SK-N-SH (cell line): ENCODE results near the gene GSG1. TPM values are rescaled to one million over a fixed set of nuclear protein-coding genes. Genes with fewer than 3 reads are reported as not detected.

Experiments used
- CTCF ChIA-PET: fragments of 300-600, 350-600 bp; formaldehyde crosslinking; extraction: SDS; loops from one replicate; lab custom pipeline; 2021; lab: Yijun Ruan, JAX
- POLR2A ChIA-PET: fragments of 350-600 bp; sonication (Branson Sonifier 250); formaldehyde crosslinking; extraction: SDS; loops from one replicate; lab custom pipeline; 2020; ENCODE audit warnings: antibody characterized with exemption, inconsistent platforms; lab: Yijun Ruan, JAX
- DNase-seq: peaks from one replicate; pipeline ENCODE4 v3.0.0; 2012
- H2AFZ ChIP-seq: fragments of 200-600 bp; sonication (generic); 2 replicates; pipeline ENCODE4 v1.8.1; 2016; ENCODE audit warnings: antibody characterized with exemption, mild to moderate bottlenecking, low read depth
- H3F3A ChIP-seq: fragments of 200-600 bp; sonication (generic); replicated peaks from 2 replicates; pipeline ENCODE3; 2016; ENCODE audit warnings: antibody characterized with exemption, mild to moderate bottlenecking; ENCODE audit not compliant: insufficient read depth
- H3K27ac ChIP-seq, 2 experiments: fragments of 200-500 bp in 1 of 2; fragments of 200-600 bp in 1 of 2; sonication (Bioruptor generic) in 1 of 2; sonication (generic), shearing (Covaris generic) in 1 of 2; 2 replicates each; pipeline versions ENCODE4 v1.5.1 to v1.6.1; 2014 to 2016; ENCODE audit warnings: low read depth in 2 of 2, inconsistent platforms in 1 of 2, low read length in 1 of 2, mild to moderate bottlenecking in 1 of 2, mixed read lengths in 1 of 2
- H3K27me3 ChIP-seq: fragments of 200-600 bp; sonication (generic), shearing (Covaris generic); 2 replicates; pipeline ENCODE4 v1.6.1; 2016; ENCODE audit warnings: mixed run types; ENCODE audit not compliant: insufficient read depth
- H3K36me3 ChIP-seq, 2 experiments: fragments of 200-500 bp in 1 of 2; fragments of 200-600 bp in 1 of 2; sonication (Bioruptor generic) in 1 of 2; sonication (generic) in 1 of 2; replicated peaks in 1 of 2; 2 replicates each; pipeline versions ENCODE3 to v1.5.1; 2014 to 2016; ENCODE audit warnings: low read length in 1 of 2, mild to moderate bottlenecking in 1 of 2; ENCODE audit not compliant: insufficient read depth in 2 of 2, control insufficient read depth in 1 of 2
- H3K4me1 ChIP-seq, 2 experiments: fragments of 200-500 bp in 1 of 2; fragments of 200-600 bp in 1 of 2; sonication (Bioruptor generic) in 1 of 2; sonication (generic), shearing (Covaris generic) in 1 of 2; 2 replicates each; pipeline versions ENCODE4 v1.5.1 to v1.6.1; 2014 to 2016; ENCODE audit warnings: low read depth in 1 of 2, low read length in 1 of 2, mixed run types in 1 of 2; ENCODE audit not compliant: insufficient read depth in 2 of 2, control insufficient read depth in 1 of 2
- H3K4me2 ChIP-seq: fragments of 200-600 bp; sonication (generic), shearing (Covaris generic); 2 replicates; pipeline ENCODE4 v1.6.1; 2017; ENCODE audit warnings: mixed run types
- H3K4me3 ChIP-seq, 2 experiments: fragments of 200-500 bp in 1 of 2; fragments of 200-600 bp in 1 of 2; sonication (Bioruptor generic) in 1 of 2; sonication (generic), shearing (Covaris generic) in 1 of 2; 2 replicates each; pipeline versions ENCODE4 v1.5.1 to v1.8.1; 2014 to 2016; ENCODE audit warnings: low read depth in 2 of 2, inconsistent platforms in 1 of 2, low read length in 1 of 2, mild to moderate bottlenecking in 1 of 2, mixed read lengths in 1 of 2, moderate library complexity in 1 of 2
- H3K79me2 ChIP-seq: fragments of 200-600 bp; sonication (generic); 2 replicates; pipeline ENCODE4 v1.8.1; 2017; ENCODE audit warnings: mild to moderate bottlenecking; ENCODE audit not compliant: insufficient read depth
- H3K9ac ChIP-seq: fragments of 200-600 bp; sonication (generic); 2 replicates; pipeline ENCODE4 v1.6.1; 2017; ENCODE audit warnings: mixed run types
- H3K9me2 ChIP-seq: fragments of 200-600 bp; sonication (generic); 2 replicates; pipeline ENCODE4 v1.6.1; 2017; ENCODE audit warnings: mixed run types
- H3K9me3 ChIP-seq: fragments of 200-600 bp; sonication (generic); 2 replicates; pipeline ENCODE4 v1.6.1; 2017; ENCODE audit warnings: mixed run types, mild to moderate bottlenecking, moderate library complexity
- H4K20me1 ChIP-seq: fragments of 200-600 bp; sonication (generic); 2 replicates; pipeline ENCODE4 v1.6.1; 2017; ENCODE audit warnings: mild to moderate bottlenecking, mixed run types; ENCODE audit not compliant: insufficient read depth
- CTCF ChIP-seq: fragments of 200-600 bp; sonication (generic); IDR thresholded peaks from 2 replicates; pipeline ENCODE4 v1.6.1; 2017; ENCODE audit warnings: antibody characterized with exemption, mild to moderate bottlenecking, moderate library complexity
- ELF1 ChIP-seq: IDR thresholded peaks from 2 replicates; pipeline ENCODE4 v1.4.0; 2012
- EP300 ChIP-seq, 2 experiments: IDR thresholded peaks; 2 replicates each; pipeline versions ENCODE4 v1.4.0 to v1.6.1; 2012; ENCODE audit warnings: borderline replicate concordance in 1 of 2, low read depth in 1 of 2, low read length in 1 of 2
- EZH2phosphoT487 ChIP-seq: fragments of 200-600 bp; sonication (generic); IDR thresholded peaks from 2 replicates; pipeline ENCODE4 v1.6.1; 2017; ENCODE audit warnings: low read depth, mixed run types, mild to moderate bottlenecking, antibody characterized with exemption, moderate library complexity, borderline replicate concordance
- FOXJ3 ChIP-seq: sonication (generic); formaldehyde crosslinking; IDR thresholded peaks from 2 replicates; pipeline ENCODE4 v1.5.1; 2020; ENCODE audit warnings: mild to moderate bottlenecking, missing genetic modification reagents
- GABPA ChIP-seq: IDR thresholded peaks from 2 replicates; pipeline ENCODE4 v1.4.0; 2012; ENCODE audit warnings: low read depth, mild to moderate bottlenecking
- JUND ChIP-seq: IDR thresholded peaks from 2 replicates; pipeline ENCODE4 v1.4.0; 2012
- MEF2A ChIP-seq: IDR thresholded peaks from 2 replicates; pipeline ENCODE4 v1.4.0; 2012; ENCODE audit warnings: low read depth, borderline replicate concordance
- NFIC ChIP-seq: IDR thresholded peaks from 2 replicates; pipeline ENCODE4 v1.4.0; 2012; ENCODE audit warnings: borderline replicate concordance
- NRF1 ChIP-seq: IDR thresholded peaks from 2 replicates; pipeline ENCODE4 v1.6.1; 2012; ENCODE audit warnings: low read depth, mild to moderate bottlenecking, low read length
- POLR2AphosphoS5 ChIP-seq: IDR thresholded peaks from 2 replicates; pipeline ENCODE4 v1.6.1; 2012; ENCODE audit warnings: low read depth, low read length
- RAD21 ChIP-seq: IDR thresholded peaks from 2 replicates; pipeline ENCODE4 v1.6.1; 2012; ENCODE audit warnings: mild to moderate bottlenecking, low read length
- RCOR1 ChIP-seq: fragments of 150-350 bp; IDR thresholded peaks from 2 replicates; pipeline ENCODE4 v1.6.1; 2017; ENCODE audit warnings: antibody characterized with exemption, low read length
- RFX5 ChIP-seq: IDR thresholded peaks from 2 replicates; pipeline ENCODE4 v1.6.1; 2012; ENCODE audit warnings: mild to moderate bottlenecking, improper control_type of control experiment, low read length
- RXRA ChIP-seq: IDR thresholded peaks from 2 replicates; pipeline ENCODE4 v1.4.0; 2012; ENCODE audit warnings: low read depth, mild to moderate bottlenecking, borderline replicate concordance
- SMC3 ChIP-seq: IDR thresholded peaks from 2 replicates; pipeline ENCODE4 v1.6.1; 2012; ENCODE audit warnings: low read depth, low read length, improper control_type of control experiment
- WGBS: methylation state at CpG from one replicate; pipeline ENCODE4 v1.1.6; 2017; ENCODE audit warnings: low lambda C conversion rate; 5-methylcytosine and 5-hydroxymethylcytosine counted together
- polyA plus RNA-seq, 3 experiments: library from polyadenylated mRNA; depleted of rRNA; stranded (reverse); fragments of >200 nt; gene quantifications; 2 replicates each; pipeline ENCODE4 v1.2.3, GENCODE V29; 2012
- TF ChIP-seq, protein P1 (sequence below): fragments of 150-350 bp; IDR thresholded peaks from 2 replicates; pipeline ENCODE4 v1.6.1; 2016; ENCODE audit warnings: mild to moderate bottlenecking, low read depth, low read length
- TF ChIP-seq, protein P2 (sequence below): IDR thresholded peaks from 2 replicates; pipeline ENCODE4 v1.4.0; 2012; ENCODE audit warnings: low read depth, borderline replicate concordance
- TF ChIP-seq, protein P3 (sequence below): IDR thresholded peaks from 2 replicates; pipeline ENCODE4 v1.4.0; 2012; ENCODE audit warnings: low read depth, borderline replicate concordance
- TF ChIP-seq, protein P4 (sequence below): IDR thresholded peaks from 2 replicates; pipeline ENCODE4 v1.4.0; 2012; ENCODE audit warnings: low read depth

Gene GSG1
- polyA plus RNA-seq, 1 of the 3 experiments (the other 2 are of a cell fraction) = 0.39 TPM

GRCh38 chr12:13067322-13067721, 36.1 kb downstream of the GSG1 start:
- Histone ChIP-seq H3F3A (no peaks in the 10 kb centered on the region), H4K20me1 (no peaks in the 10 kb centered on the region), H3K4me1 (no peaks in the 10 kb centered on the region), H2AFZ (no peak overlapping the region), H3K9me2 (no peaks in the 10 kb centered on the region), H3K27ac (no peak overlapping the region), H3K4me3 (no peak overlapping the region), H3K27me3 (no peaks in the 10 kb centered on the region), H3K79me2 (no peaks in the 10 kb centered on the region), H3K36me3 (peaks cover 0 to 11% of the 10 kb centered on the region in 2 experiments), H3K9ac (no peak overlapping the region), H3K9me3 (no peaks in the 10 kb centered on the region), H3K4me2 (no peak overlapping the region)
- 94% methylated on average over 1 of the region's 1 CpG for whole genome bisulfite sequencing
- TF ChIP-seq, protein P1, sequence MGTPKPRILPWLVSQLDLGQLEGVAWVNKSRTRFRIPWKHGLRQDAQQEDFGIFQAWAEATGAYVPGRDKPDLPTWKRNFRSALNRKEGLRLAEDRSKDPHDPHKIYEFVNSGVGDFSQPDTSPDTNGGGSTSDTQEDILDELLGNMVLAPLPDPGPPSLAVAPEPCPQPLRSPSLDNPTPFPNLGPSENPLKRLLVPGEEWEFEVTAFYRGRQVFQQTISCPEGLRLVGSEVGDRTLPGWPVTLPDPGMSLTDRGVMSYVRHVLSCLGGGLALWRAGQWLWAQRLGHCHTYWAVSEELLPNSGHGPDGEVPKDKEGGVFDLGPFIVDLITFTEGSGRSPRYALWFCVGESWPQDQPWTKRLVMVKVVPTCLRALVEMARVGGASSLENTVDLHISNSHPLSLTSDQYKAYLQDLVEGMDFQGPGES = no peak
- TF ChIP-seq, protein P2, sequence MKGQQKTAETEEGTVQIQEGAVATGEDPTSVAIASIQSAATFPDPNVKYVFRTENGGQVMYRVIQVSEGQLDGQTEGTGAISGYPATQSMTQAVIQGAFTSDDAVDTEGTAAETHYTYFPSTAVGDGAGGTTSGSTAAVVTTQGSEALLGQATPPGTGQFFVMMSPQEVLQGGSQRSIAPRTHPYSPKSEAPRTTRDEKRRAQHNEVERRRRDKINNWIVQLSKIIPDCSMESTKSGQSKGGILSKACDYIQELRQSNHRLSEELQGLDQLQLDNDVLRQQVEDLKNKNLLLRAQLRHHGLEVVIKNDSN = no peak
- no peak for TF ChIP-seq RFX5
- no peak for TF ChIP-seq POLR2AphosphoS5
- TF ChIP-seq RCOR1 = no peak
- no peak for TF ChIP-seq ELF1
- no peak for TF ChIP-seq RXRA
- no peak for TF ChIP-seq CTCF
- TF ChIP-seq SMC3 = no peak
- TF ChIP-seq, protein P3, sequence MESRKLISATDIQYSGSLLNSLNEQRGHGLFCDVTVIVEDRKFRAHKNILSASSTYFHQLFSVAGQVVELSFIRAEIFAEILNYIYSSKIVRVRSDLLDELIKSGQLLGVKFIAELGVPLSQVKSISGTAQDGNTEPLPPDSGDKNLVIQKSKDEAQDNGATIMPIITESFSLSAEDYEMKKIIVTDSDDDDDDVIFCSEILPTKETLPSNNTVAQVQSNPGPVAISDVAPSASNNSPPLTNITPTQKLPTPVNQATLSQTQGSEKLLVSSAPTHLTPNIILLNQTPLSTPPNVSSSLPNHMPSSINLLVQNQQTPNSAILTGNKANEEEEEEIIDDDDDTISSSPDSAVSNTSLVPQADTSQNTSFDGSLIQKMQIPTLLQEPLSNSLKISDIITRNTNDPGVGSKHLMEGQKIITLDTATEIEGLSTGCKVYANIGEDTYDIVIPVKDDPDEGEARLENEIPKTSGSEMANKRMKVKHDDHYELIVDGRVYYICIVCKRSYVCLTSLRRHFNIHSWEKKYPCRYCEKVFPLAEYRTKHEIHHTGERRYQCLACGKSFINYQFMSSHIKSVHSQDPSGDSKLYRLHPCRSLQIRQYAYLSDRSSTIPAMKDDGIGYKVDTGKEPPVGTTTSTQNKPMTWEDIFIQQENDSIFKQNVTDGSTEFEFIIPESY = no peak
- ChIA-PET CTCF (no interaction called here), POLR2A (no interaction called here)
- no peak for DNase-seq

DNA sequence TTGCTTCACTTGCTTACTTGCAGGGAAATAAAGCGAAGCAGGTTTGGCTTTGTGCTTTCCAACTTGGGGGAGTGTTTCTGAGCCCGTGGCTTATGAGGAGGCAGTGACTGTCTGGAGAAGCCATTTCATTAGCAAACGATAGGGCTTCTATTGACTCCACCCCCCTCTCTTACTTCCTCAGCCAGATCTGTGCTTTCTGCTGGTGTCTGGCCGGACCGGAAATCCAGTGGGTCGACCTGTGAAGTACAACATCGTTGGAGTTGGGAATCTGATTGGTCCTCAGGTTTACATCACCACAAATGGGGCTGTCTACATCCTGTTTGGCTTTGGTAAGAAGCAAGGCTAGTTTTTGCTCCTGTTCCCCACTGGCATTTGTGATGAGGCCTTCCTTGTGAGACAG, 37.0 kb downstream of the GSG1 start:
- Histone ChIP-seq H3K79me2 (no peaks in the 10 kb centered on the region), H3K9ac (no peak overlapping the region), H2AFZ (no peak overlapping the region), H3K4me1 (no peaks in the 10 kb centered on the region), H3K9me3 (no peaks in the 10 kb centered on the region), H3K4me3 (no peak overlapping the region), H3K27ac (no peak overlapping the region), H3K27me3 (no peaks in the 10 kb centered on the region), H3K9me2 (no peaks in the 10 kb centered on the region), H3K36me3 (peaks cover 0 to 10% of the 10 kb centered on the region in 2 experiments), H3F3A (no peaks in the 10 kb centered on the region), H3K4me2 (no peak overlapping the region), H4K20me1 (no peaks in the 10 kb centered on the region)
- ChIA-PET POLR2A (no interaction called here), CTCF (interaction anchor here (0.5 kb wide), 1 partner anchor 1729 kb away, joined by 3 read pairs; no protein-coding TSS in a partner anchor)
- DNase-seq = no peak
- WGBS = 81% methylated on average over 7 of the region's 7 CpGs
- TF ChIP-seq EP300 (IDR thresholded peaks at IDR 0.05; ENCODE audit: borderline replicate concordance in 1 of 2, low read depth in 1 of 2, low read length in 1 of 2) = no peak
- no peak for TF ChIP-seq NFIC
- no peak for TF ChIP-seq MEF2A
- TF ChIP-seq GABPA = no peak
- TF ChIP-seq, protein P2 = no peak
- no peak for TF ChIP-seq RAD21
- no peak for TF ChIP-seq EZH2phosphoT487
- TF ChIP-seq, protein P3 = no peak
- TF ChIP-seq POLR2AphosphoS5 = no peak
- TF ChIP-seq, protein P4, sequence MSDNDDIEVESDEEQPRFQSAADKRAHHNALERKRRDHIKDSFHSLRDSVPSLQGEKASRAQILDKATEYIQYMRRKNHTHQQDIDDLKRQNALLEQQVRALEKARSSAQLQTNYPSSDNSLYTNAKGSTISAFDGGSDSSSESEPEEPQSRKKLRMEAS = no peak
- no peak for TF ChIP-seq FOXJ3
- TF ChIP-seq NRF1 = no peak
- TF ChIP-seq JUND = no peak
